ENCODE measurements around the gene COL6A5.
"Not testable (repeated sequence)": the region's sequence is repeated elsewhere in the genome, so short reads cannot be mapped to it uniquely, and the experiment has no call there.

The COL6A5 gene

GRCh38 chr3:130433306-130433705 lies 87.8 kb downstream of the COL6A5 start:
- TF ChIP-seq SPI1 (IDR thresholded peaks at IDR 0.05; ENCODE audit: borderline replicate concordance, low read depth) (no peak), REST (IDR thresholded peaks at IDR 0.05; ENCODE audit: insufficient replicate concordance, low read depth) (no peak), GABPA (IDR thresholded peaks at IDR 0.05; ENCODE audit: low read depth) (no peak), POLR2AphosphoS5 (IDR thresholded peaks at IDR 0.05; ENCODE audit: low read depth) (no peak)
- TF ChIP-seq, protein P1, sequence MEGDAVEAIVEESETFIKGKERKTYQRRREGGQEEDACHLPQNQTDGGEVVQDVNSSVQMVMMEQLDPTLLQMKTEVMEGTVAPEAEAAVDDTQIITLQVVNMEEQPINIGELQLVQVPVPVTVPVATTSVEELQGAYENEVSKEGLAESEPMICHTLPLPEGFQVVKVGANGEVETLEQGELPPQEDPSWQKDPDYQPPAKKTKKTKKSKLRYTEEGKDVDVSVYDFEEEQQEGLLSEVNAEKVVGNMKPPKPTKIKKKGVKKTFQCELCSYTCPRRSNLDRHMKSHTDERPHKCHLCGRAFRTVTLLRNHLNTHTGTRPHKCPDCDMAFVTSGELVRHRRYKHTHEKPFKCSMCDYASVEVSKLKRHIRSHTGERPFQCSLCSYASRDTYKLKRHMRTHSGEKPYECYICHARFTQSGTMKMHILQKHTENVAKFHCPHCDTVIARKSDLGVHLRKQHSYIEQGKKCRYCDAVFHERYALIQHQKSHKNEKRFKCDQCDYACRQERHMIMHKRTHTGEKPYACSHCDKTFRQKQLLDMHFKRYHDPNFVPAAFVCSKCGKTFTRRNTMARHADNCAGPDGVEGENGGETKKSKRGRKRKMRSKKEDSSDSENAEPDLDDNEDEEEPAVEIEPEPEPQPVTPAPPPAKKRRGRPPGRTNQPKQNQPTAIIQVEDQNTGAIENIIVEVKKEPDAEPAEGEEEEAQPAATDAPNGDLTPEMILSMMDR (IDR thresholded peaks at IDR 0.05; ENCODE audit: insufficient read depth, low read length): no peak
- no peaks in the 10 kb centered on the region for H3K27me3 ChIP-seq (ENCODE audit: insufficient read depth, poor library complexity, severe bottlenecking)
- H3K4me3 ChIP-seq (replicated peaks; ENCODE audit: insufficient read depth, low read length): no peak overlapping the region
- no peak for DNase-seq (ENCODE audit: low read depth in 1 of 2, low spot score in 1 of 2)
- H3K27ac ChIP-seq (replicated peaks): no peak overlapping the region

DNA sequence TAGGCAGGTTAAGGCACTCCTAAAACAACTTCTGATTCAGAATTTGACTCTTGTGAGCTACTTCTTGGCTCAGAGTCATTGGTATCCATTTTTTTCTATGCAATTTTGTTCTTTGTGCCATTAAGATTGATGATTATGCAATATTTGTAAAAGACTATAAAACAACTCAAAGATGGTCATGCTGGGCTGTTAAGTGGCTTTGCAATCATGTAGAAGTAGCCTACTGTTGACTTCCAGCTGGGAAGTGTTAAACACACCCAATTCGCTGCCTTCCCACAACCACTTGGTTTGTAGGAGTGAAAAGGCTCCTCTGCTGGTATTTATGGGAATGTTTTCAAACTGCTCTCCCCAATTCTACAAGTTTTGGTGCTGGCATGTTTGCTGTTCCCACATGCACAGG lies 96.8 kb downstream of the COL6A5 start:
- no peak for DNase-seq (ENCODE audit: low read depth in 1 of 2, low spot score in 1 of 2)
- TF ChIP-seq SPI1 (IDR thresholded peaks at IDR 0.05; ENCODE audit: borderline replicate concordance, low read depth) (no peak), REST (IDR thresholded peaks at IDR 0.05; ENCODE audit: insufficient replicate concordance, low read depth) (no peak)
- Histone ChIP-seq H3K27me3 (ENCODE audit: insufficient read depth, poor library complexity, severe bottlenecking) (no peaks in the 10 kb centered on the region), H3K4me3 (replicated peaks; ENCODE audit: insufficient read depth, low read length) (no peak overlapping the region), H3K27ac (replicated peaks) (no peak overlapping the region)

DNA sequence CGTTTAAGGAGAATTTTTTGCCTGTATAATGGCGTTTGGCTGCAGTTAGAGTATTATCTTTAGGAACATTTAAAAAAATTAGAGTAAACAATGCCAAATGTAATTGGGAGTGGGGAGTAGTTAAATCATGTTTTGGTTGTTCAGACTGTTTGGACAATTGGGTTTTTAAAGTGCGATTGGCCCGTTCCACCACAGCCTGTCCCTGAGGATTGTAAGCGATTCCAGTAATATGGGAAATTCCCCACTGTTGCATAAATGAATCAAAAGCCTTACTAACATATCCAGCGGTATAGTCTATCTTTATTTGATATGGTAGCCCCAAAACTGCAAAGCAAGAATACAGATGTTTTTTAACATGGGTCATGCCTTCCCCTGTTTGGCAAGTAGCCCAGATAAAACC lies 101.4 kb downstream of the COL6A5 start:
- DNase-seq (ENCODE audit: low read depth in 1 of 2, low spot score in 1 of 2); H3K27ac ChIP-seq (replicated peaks): not testable (repeated sequence)

GRCh38 chr3:130448155-130448554 lies 102.7 kb downstream of the COL6A5 start:
- not testable (repeated sequence) for DNase-seq (ENCODE audit: low read depth in 1 of 2, low spot score in 1 of 2); H3K27me3 ChIP-seq (ENCODE audit: insufficient read depth, poor library complexity, severe bottlenecking); H3K4me3 ChIP-seq (replicated peaks; ENCODE audit: insufficient read depth, low read length); H3K27ac ChIP-seq (replicated peaks)

More for the DNA sequence above, 101.4 kb downstream of the COL6A5 start:
- H3K27me3 ChIP-seq (ENCODE audit: insufficient read depth, poor library complexity, severe bottlenecking); H3K4me3 ChIP-seq (replicated peaks; ENCODE audit: insufficient read depth, low read length): not testable (repeated sequence)

- Histone ChIP-seq H3K4me3 (replicated peaks; ENCODE audit: insufficient read depth, low read length) (no peak overlapping the region), H3K27me3 (ENCODE audit: insufficient read depth, poor library complexity, severe bottlenecking) (no peaks in the 10 kb centered on the region), H3K27ac (replicated peaks) (no peak overlapping the region)
- TF ChIP-seq GABPA (IDR thresholded peaks at IDR 0.05; ENCODE audit: low read depth) (no peak), POLR2AphosphoS5 (IDR thresholded peaks at IDR 0.05; ENCODE audit: low read depth) (no peak), SPI1 (IDR thresholded peaks at IDR 0.05; ENCODE audit: borderline replicate concordance, low read depth) (no peak), REST (IDR thresholded peaks at IDR 0.05; ENCODE audit: insufficient replicate concordance, low read depth) (no peak)
- TF ChIP-seq, protein P1 (IDR thresholded peaks at IDR 0.05; ENCODE audit: insufficient read depth, low read length): no peak
- DNase-seq (ENCODE audit: low read depth in 1 of 2, low spot score in 1 of 2): no peak
These were observed 111.1 kb downstream of the COL6A5 start for GRCh38 chr3:130456540-130456939.
